Colonic mucosa (tissue), 4 donors: ENCODE data around the gene AP2M1. TPM values are rescaled to one million over a fixed set of nuclear protein-coding genes. Genes with fewer than 3 reads are reported as not detected.

Experiments used
- DNase-seq: peaks from one replicate; pipeline ENCODE4 v3.0.0-alpha.2; 2020
- H3K27ac ChIP-seq: fragments of 200-600 bp; one replicate; pipeline ENCODE4 v1.8.0; 2021
- H3K27me3 ChIP-seq: fragments of 200-600 bp; one replicate; pipeline ENCODE4 v1.8.0; 2021
- H3K36me3 ChIP-seq: fragments of 200-600 bp; one replicate; pipeline ENCODE4 v1.8.0; 2021
- H3K4me1 ChIP-seq: fragments of 200-600 bp; one replicate; pipeline ENCODE4 v1.8.0; 2021; ENCODE audit warnings: mild to moderate bottlenecking
- H3K4me3 ChIP-seq: fragments of 200-600 bp; one replicate; pipeline ENCODE4 v1.8.0; 2021
- H3K9ac ChIP-seq, 2 donors: one replicate each; pipeline ENCODE4 v1.7.0; 2013; ENCODE audit warnings: control low read depth in 2 of 2, low read depth in 2 of 2, low read length in 2 of 2
- H3K9me3 ChIP-seq: fragments of 200-600 bp; one replicate; pipeline ENCODE4 v1.8.0; 2021
- CTCF ChIP-seq: fragments of 200-600 bp; IDR thresholded peaks from one replicate; pipeline ENCODE4 v1.8.0; 2022; ENCODE audit warnings: antibody characterized with exemption, mild to moderate bottlenecking
- intact Hi-C: fragments of 100-400 bp; cut with DNase I; formaldehyde crosslinking; loops from one replicate; pipeline ENCODE4 v1.14.1; 2022
- total RNA-seq, 2 donors: library from RNA; stranded (reverse); fragmentation: NEBNext Ultra II Directional in 1 of 2; extraction: Animal tissue kit (Norgen Biotek cat#: 25700) in 1 of 2; gene quantifications; one replicate each; pipeline ENCODE4 v1.2.1, GENCODE V29; 2021
- donor health status: healthy.
- donor health status: DM: no; HTN: no; CAD: no.
- donor health status: DM: no; HTN: no; CAD: no.

The AP2M1 gene
- total RNA-seq, 2 donors from 2014 or later = 206 to 255 TPM

- Histone ChIP-seq H3K27ac (peak overlapping the region; percentile 90), H3K27me3 (no peaks in the 10 kb centered on the region), H3K9ac (peak overlapping the region; percentile 93 to 99), H3K36me3 (no peaks in the 10 kb centered on the region), H3K4me1 (peaks cover 14% of the 10 kb centered on the region), H3K4me3 (peak overlapping the region; percentile 98), H3K9me3 (no peaks in the 10 kb centered on the region)
- TF ChIP-seq CTCF = no peak
- no peak for DNase-seq
- intact Hi-C loops = no loop called here
These were observed 39.9 kb upstream of the AP2M1 start for GRCh38 chr3:184134746-184135148.

DNA sequence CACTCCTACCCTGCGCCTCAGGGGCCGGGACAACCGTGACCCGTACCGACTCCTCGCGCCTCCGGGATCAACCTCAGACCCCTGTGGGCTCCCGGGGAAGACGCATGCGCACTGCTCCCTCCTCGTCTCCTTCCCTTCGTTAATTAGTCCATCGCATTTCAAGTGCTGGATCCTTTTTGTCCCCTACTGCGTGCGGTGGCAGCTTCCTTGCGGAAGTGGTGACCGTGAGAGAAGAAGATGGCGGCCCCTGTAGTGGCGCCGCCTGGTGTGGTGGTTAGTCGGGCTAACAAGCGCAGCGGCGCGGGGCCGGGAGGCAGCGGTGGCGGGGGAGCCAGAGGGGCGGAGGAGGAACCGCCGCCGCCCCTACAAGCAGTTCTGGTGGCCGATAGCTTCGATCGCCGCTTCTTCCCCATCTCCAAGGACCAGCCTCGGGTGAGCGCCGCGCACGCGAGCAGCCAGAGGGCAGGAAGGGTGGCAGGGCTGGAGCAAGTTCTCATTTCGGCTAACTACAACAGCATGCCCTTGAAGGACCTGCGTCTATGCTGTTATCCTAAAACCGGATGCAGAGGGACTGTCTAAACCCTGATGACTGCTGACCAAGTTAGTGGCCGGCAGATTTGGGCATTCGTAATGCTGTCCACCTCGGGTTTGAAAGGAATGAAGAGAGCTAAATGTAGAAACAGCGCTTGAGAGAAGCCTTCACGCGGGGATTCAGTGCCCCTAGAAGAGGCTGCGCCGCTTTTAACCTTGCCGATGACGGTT is 39.3 kb upstream of the AP2M1 start, which contains the start of gene EIF2B5:
Gene EIF2B5 (plus strand): TSS at position 210 of the 762 bp plus-strand sequence. CDS start 28 bp downstream, at position 238.
- peak within 1 kb of the TSS; percentile 93 to 99 for H3K9ac ChIP-seq
- H3K36me3 ChIP-seq = peaks cover 3% of the 10 kb centered on the region
- intact Hi-C loops = no loop called here
- H3K4me3 ChIP-seq = peak within 1 kb of the TSS; percentile 98
- peak; percentile 97 for DNase-seq
- no peak for TF ChIP-seq CTCF
- H3K27ac ChIP-seq = peak within 1 kb of the TSS; percentile 90
- peaks cover 14% of the 10 kb centered on the region for H3K4me1 ChIP-seq
- H3K27me3 ChIP-seq = no peaks in the 10 kb centered on the region
- no peaks in the 10 kb centered on the region for H3K9me3 ChIP-seq

DNA sequence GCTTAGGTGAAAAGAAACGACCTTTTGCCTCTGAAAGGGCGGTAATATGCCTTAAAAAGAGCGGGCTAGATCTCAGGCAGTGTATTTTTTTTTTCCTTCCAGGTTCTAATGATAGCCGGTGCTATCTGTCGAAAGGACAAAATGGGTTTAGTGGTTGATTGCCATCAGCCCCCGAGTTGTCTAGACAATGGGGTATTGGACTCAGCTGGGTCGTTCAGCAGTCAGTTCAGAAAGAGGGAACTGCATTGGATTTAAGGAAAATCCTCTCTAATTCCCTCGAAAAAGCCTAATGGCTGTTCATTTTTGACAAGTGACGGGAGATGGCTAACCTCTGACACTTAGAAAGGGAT is 38.8 kb upstream of the AP2M1 start:
- peak overlapping the region; percentile 98 for H3K4me3 ChIP-seq
- no peak for DNase-seq
- peak overlapping the region; percentile 93 to 99 for H3K9ac ChIP-seq
- H3K27ac ChIP-seq = peak overlapping the region; percentile 90
- no peaks in the 10 kb centered on the region for H3K27me3 ChIP-seq
- peaks cover 14% of the 10 kb centered on the region for H3K4me1 ChIP-seq
- TF ChIP-seq CTCF = no peak
- intact Hi-C loops = no loop called here
- no peaks in the 10 kb centered on the region for H3K9me3 ChIP-seq
- peaks cover 4% of the 10 kb centered on the region for H3K36me3 ChIP-seq

DNA sequence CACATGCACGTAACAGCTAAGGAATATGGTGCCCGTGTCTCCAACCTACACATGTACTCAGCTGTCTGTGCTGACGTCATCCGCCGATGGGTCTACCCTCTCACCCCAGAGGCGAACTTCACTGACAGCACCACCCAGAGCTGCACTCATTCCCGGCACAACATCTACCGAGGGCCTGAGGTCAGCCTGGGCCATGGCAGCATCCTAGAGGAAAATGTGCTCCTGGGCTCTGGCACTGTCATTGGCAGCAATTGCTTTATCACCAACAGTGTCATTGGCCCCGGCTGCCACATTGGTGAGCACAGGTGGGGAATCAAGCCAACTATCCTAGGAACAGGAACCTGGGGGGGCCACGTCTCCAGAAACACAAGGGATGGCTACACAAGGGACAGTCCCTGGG is 34.2 kb upstream of the AP2M1 start:
- H3K9ac ChIP-seq = no peak overlapping the region
- no peaks in the 10 kb centered on the region for H3K27me3 ChIP-seq
- H3K4me3 ChIP-seq = no peak overlapping the region
- TF ChIP-seq CTCF = no peak
- no peak overlapping the region for H3K27ac ChIP-seq
- H3K9me3 ChIP-seq = no peaks in the 10 kb centered on the region
- H3K4me1 ChIP-seq = peaks cover 9% of the 10 kb centered on the region
- DNase-seq = no peak
- peaks cover 15% of the 10 kb centered on the region for H3K36me3 ChIP-seq
- intact Hi-C loops = loop anchor here (5.0 kb wide), 1 partner anchor 102 kb away; no protein-coding TSS in a partner anchor

GRCh38 chr3:184142199-184142598 is 32.5 kb upstream of the AP2M1 start:
- Histone ChIP-seq H3K27ac (no peak overlapping the region), H3K4me3 (no peak overlapping the region), H3K27me3 (no peaks in the 10 kb centered on the region), H3K4me1 (no peaks in the 10 kb centered on the region), H3K9ac (no peak overlapping the region), H3K36me3 (peaks cover 15% of the 10 kb centered on the region), H3K9me3 (no peaks in the 10 kb centered on the region)
- TF ChIP-seq CTCF = no peak
- intact Hi-C loops = loop anchor here (5.0 kb wide), 1 partner anchor 100 kb away; no protein-coding TSS in a partner anchor
- DNase-seq = no peak
